Activated naive CD8-positive, alpha-beta T cell treated with anti-CD3 and anti-CD28 coated beads, Interleukin-2, amount 10 ng/mL, durations not matched to agents 7 days and 5 days (primary cell): ENCODE results near the gene PPBP. TPM values are rescaled to one million over a fixed set of nuclear protein-coding genes. Genes with fewer than 3 reads are reported as not detected.

Experiments
- ATAC-seq: fragments of 150-1000 bp; cut with Tn5 transposase; one replicate; pipeline ENCODE4 v1.10.0; 2021; ENCODE audit warnings: low read depth, moderate library complexity
- POLR2A ChIA-PET: fragments of 350-600 bp; sonication (Branson Sonifier 250); formaldehyde crosslinking; loops from one replicate; lab custom pipeline; 2021; ENCODE audit warnings: antibody characterized with exemption; lab: Charles Lee
- DNase-seq: peaks from one replicate; pipeline ENCODE4 v3.0.0; 2021
- H3K27ac Mint-ChIP-seq: one replicate; pipeline ENCODE4 v1.8.0; 2022; ENCODE audit warnings: mild to moderate bottlenecking, mixed read lengths
- H3K27me3 Mint-ChIP-seq: one replicate; pipeline ENCODE4 v1.8.0; 2022; ENCODE audit warnings: mild to moderate bottlenecking, moderate library complexity, mixed read lengths
- H3K36me3 Mint-ChIP-seq: one replicate; pipeline ENCODE4 v1.8.0; 2021; ENCODE audit warnings: mild to moderate bottlenecking, mixed read lengths
- H3K4me1 Mint-ChIP-seq: one replicate; pipeline ENCODE4 v1.8.0; 2021; ENCODE audit warnings: mixed read lengths
- H3K4me3 Mint-ChIP-seq: one replicate; pipeline ENCODE4 v1.8.0; 2022; ENCODE audit warnings: mild to moderate bottlenecking, moderate library complexity, mixed read lengths
- H3K9me3 Mint-ChIP-seq: one replicate; pipeline ENCODE4 v1.8.0; 2021; ENCODE audit warnings: mixed read lengths
- total RNA-seq, 2 experiments: library from RNA; stranded (reverse); gene quantifications; one replicate each; pipeline ENCODE4 v1.2.3, GENCODE V29; 2021

PPBP gene
- total RNA-seq, 2 experiments from 2014 or later = not detected

DNA sequence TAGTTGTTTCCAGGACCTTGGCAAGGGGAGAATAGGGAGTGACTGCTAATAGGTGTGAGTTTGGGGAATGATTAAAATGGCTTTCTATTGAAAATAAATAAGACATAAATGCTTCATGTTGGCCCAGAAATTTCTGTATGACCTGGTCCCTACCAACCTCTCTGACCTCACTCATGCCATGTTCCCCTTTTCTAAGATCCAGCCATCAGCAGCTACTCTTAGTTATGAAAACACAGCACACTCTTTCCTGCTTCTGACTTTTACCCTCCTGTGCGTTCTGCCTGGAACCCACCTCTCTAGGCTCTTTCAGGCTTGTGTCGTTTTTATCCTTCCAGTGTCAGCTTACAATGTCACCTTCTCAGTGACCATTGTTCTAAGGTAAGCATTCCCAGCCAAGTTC is 25.3 kb upstream of the PPBP start:
- POLR2A ChIA-PET = no interaction called here
- no peak for ATAC-seq
- Mint-ChIP-seq H3K9me3 (peaks cover 4% of the 10 kb centered on the region), H3K4me1 (peaks cover 9% of the 10 kb centered on the region), H3K4me3 (no peak overlapping the region), H3K27ac (no peak overlapping the region), H3K27me3 (no peaks in the 10 kb centered on the region), H3K36me3 (no peaks in the 10 kb centered on the region)
- DNase-seq = no peak

DNA sequence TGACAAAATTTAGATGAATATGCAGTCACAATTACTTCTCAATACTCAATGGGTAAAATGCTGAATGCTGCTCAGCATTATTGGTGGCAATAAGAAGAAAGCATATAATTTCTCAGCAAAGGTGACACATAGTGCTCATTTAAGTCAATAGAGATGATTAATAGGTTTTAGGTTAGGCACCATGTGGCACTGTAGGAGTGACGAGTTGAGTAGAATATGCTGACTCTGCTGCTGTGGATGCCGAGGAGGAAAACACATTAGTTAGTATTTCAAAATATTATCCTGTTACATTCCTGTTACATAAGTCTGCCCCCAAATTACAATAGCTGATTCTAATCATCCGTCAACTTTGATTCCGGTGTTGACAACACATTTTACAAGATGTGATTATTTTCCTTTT is 24.1 kb upstream of the PPBP start:
- POLR2A ChIA-PET = no interaction called here
- DNase-seq (no peak), ATAC-seq (no peak)
- Mint-ChIP-seq H3K27me3 (no peaks in the 10 kb centered on the region), H3K36me3 (no peaks in the 10 kb centered on the region), H3K9me3 (peaks cover 4% of the 10 kb centered on the region), H3K4me1 (peaks cover 9% of the 10 kb centered on the region), H3K4me3 (no peak overlapping the region), H3K27ac (no peak overlapping the region)

DNA sequence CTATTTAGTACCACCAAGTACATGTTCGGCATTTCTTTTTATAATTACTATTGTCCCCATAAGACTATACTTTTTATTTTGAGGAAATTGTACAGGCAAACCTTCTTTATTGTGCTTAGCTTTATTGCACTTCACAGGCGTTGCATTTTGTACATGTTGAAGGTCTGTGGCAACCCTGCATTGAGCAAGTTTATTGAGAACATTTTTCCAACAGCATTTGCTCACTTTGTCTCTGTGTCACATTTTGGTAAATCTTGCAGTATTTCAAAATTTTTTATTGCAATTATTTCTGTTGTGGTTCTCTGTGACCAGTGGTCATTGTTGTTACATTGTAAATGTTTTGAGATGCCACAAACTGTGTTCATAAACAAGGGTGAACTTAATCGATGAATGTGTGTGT is 21.3 kb upstream of the PPBP start:
- Mint-ChIP-seq H3K9me3 (peaks cover 4% of the 10 kb centered on the region), H3K27ac (no peak overlapping the region), H3K4me3 (no peak overlapping the region), H3K27me3 (peaks cover 3% of the 10 kb centered on the region), H3K4me1 (no peaks in the 10 kb centered on the region), H3K36me3 (no peaks in the 10 kb centered on the region)
- ATAC-seq = no peak
- DNase-seq = no peak
- POLR2A ChIA-PET = no interaction called here

DNA sequence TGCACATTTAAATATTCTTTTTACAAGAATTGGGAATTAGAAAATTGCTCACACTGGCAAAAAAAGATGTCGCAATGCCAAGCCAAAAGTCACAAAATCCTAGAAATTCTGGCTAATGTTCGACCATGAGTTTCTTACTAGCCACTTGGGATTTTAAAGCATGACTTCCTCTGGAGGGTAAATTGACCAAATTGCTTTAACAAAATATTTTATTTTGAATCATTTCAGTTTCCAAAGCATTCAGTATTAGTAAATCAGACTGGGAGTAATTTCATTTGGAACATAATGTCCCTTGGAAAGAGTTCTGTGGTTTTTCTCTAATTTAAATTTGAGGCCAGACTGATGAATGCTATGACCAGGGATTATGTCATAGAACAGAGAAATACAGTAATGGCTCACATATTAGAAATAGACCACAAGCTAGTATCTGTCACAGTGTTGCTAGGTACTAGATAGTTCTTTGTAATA is 18.1 kb upstream of the PPBP start:
- peaks cover 5% of the 10 kb centered on the region for H3K27me3 Mint-ChIP-seq
- no peak overlapping the region for H3K27ac Mint-ChIP-seq
- peaks cover 1% of the 10 kb centered on the region for H3K9me3 Mint-ChIP-seq
- H3K36me3 Mint-ChIP-seq = no peaks in the 10 kb centered on the region
- no peak for DNase-seq
- no peak for ATAC-seq
- POLR2A ChIA-PET = no interaction called here
- H3K4me1 Mint-ChIP-seq = no peaks in the 10 kb centered on the region
- no peak overlapping the region for H3K4me3 Mint-ChIP-seq

DNA sequence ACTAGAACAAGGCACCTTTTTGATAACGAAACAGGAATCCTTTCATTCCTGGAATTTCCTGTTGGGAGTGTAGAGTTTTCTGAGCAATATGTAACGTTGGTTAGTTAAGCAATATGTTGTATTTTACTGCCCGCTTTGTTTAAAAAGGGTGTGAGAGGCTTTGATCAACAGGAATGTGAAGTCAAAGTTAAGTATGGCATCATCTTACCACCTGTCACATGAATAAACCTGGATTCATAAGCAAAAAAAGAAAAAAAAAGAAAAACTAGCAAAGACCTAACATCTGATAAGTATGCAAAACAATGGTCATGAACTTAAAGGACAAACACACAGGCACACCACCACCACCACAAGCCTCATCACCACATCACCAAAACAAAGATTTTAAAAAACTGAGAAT is 17.5 kb upstream of the PPBP start:
- Mint-ChIP-seq H3K36me3 (no peaks in the 10 kb centered on the region), H3K4me3 (no peak overlapping the region), H3K27me3 (peaks cover 5% of the 10 kb centered on the region), H3K4me1 (no peaks in the 10 kb centered on the region), H3K9me3 (peaks cover 1% of the 10 kb centered on the region), H3K27ac (no peak overlapping the region)
- DNase-seq (no peak), ATAC-seq (no peak)
- POLR2A ChIA-PET = no interaction called here

DNA sequence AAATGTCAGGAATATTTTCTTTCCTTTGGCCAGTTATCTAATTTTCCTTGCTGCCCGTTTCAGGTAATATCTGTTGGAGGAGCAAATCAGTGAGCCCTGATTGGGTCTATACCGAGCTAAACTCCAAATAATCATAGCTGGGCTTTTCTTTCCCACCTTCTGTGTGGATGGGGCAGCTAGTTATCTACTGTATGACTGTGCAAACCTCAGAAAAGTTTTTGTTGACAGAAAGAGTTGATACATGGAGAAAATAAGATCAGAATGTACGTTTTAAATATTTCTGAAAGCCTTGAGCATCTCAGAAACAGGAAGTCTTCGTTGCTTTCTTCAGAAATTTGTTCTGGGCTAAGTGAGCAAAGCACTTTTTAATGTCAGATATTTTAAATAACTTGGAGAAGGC is 16.7 kb upstream of the PPBP start:
- Mint-ChIP-seq H3K4me1 (no peaks in the 10 kb centered on the region), H3K27me3 (peaks cover 5% of the 10 kb centered on the region), H3K9me3 (peaks cover 1% of the 10 kb centered on the region), H3K36me3 (no peaks in the 10 kb centered on the region), H3K4me3 (no peak overlapping the region), H3K27ac (no peak overlapping the region)
- no peak for ATAC-seq
- DNase-seq = no peak
- POLR2A ChIA-PET = no interaction called here

DNA sequence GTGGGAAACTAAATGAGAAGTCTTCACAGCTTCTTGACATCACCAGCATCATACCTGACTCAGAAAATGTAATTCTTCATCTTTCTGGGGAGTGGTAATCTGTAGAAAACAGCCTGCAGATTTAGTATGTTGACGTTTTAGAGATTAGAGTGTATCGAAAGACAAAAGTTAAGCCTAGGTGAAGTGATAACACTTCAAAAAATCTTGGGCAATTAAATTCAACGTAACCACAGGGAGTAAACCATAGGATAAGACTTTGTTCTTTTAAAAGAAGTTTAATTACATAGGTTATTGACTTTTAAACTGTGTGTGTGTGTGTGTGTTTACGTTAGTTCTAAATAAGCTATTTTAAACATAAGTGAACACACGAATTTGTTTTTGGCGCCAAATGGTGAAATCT is 12.3 kb upstream of the PPBP start:
- POLR2A ChIA-PET = no interaction called here
- DNase-seq = no peak
- peaks cover 17% of the 10 kb centered on the region for H3K27me3 Mint-ChIP-seq
- H3K9me3 Mint-ChIP-seq = peaks cover 1% of the 10 kb centered on the region
- H3K4me3 Mint-ChIP-seq = no peak overlapping the region
- no peak for ATAC-seq
- H3K27ac Mint-ChIP-seq = no peak overlapping the region
- H3K36me3 Mint-ChIP-seq = no peaks in the 10 kb centered on the region
- no peaks in the 10 kb centered on the region for H3K4me1 Mint-ChIP-seq

DNA sequence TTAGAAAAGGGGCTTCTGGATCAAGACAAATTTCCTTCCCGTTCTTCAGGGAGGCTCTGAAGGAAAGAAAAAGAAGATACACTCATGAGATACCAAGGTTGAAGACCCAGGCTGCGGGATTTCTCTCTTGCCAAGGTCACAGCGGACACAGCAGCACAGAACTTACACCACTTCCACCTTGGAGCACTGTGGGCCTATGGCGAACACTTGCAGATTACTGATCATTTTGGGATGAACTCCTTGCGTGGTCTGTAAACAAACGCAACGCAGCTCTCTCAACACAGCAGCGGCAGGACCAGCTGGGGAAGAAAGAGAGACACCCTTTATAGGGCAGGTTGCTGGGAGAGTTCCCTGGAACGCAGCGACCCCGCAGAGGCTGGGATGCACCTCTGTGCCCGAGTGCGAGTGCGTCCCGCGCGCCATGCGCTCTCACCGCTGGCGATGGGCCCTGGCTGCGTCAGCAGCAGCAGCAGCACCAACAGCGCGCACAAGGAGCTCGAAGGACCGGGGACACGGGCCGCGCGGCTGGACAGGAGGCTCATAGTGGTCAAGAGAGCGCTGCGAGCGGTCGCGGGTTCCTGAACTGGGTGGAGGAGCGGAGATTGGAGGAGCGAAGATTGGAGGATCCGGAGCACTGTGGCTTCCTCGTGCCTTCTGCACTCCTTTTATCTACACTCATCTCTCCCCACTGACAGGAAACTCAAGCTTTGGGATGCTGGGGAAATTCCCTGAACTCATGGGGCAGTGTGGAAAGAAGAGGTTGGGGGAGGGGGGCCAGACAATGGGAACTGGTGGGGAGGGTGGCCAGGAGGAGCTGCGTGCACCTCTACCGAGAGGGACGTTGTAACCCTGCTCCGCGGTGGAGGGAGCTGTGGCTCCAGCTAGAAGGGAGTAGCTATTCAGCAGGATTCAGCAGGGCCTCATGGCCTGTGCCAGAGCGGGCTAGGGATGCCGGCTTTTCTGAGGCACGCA is 10.3 kb upstream of the PPBP start, which contains the start of gene CXCL5:
Gene CXCL5, minus strand, starts transcription at position 638 of the 972 bp plus-strand sequence. Its CDS starts 96 bp downstream, at position 542.
- POLR2A ChIA-PET = no interaction called here
- Mint-ChIP-seq H3K4me3 (no peak within 1 kb of the TSS), H3K27me3 (peaks cover 21% of the 10 kb centered on the region)

DNA sequence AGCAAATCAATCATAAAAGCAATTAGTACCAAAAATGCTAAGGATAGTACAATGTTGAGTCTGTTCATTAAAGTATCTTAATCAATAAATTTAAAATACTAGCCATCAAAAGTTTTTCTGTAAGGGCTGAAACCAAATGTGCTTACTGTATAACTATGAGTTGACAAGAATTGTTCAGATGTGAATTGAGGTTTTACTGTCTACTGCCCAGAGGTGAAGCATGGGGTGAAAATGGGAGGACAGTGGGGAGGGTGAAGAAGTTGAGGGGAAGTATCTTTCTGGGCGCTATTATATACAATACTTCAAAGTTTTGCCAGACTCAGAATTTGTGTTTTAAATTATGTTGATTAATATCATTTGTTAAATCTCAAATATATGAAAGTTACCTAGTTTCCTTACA is 4.1 kb upstream of the PPBP start:
- H3K27me3 Mint-ChIP-seq = peaks cover 9% of the 10 kb centered on the region
- POLR2A ChIA-PET = no interaction called here
- no peak overlapping the region for H3K4me3 Mint-ChIP-seq
- no peaks in the 10 kb centered on the region for H3K9me3 Mint-ChIP-seq
- no peaks in the 10 kb centered on the region for H3K36me3 Mint-ChIP-seq
- H3K27ac Mint-ChIP-seq = no peak overlapping the region
- no peaks in the 10 kb centered on the region for H3K4me1 Mint-ChIP-seq
- DNase-seq (no peak), ATAC-seq (no peak)

More for the DNA sequence above, 10.3 kb upstream of the PPBP start, which contains the start of gene CXCL5:
- Mint-ChIP-seq H3K27ac (no peak within 1 kb of the TSS), H3K36me3 (no peaks in the 10 kb centered on the region), H3K4me1 (no peaks in the 10 kb centered on the region), H3K9me3 (peaks cover 1% of the 10 kb centered on the region)
- ATAC-seq = no peak
- DNase-seq = no peak

DNA sequence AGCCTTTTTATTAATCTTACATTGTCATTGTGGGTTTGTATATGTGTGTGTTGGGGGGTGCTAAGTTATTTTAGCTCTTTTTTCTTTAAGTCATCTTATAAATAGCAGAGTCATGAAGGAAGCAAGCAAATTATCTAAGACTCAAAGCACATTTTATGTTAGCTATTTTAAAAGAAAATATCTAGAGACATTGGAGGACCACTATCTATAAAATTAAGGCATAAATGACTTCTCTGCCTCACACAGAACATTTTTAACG is 3.7 kb upstream of the PPBP start:
- no peaks in the 10 kb centered on the region for H3K36me3 Mint-ChIP-seq
- DNase-seq (no peak), ATAC-seq (no peak)
- H3K4me3 Mint-ChIP-seq = no peak overlapping the region
- H3K27me3 Mint-ChIP-seq = peaks cover 9% of the 10 kb centered on the region
- H3K9me3 Mint-ChIP-seq = no peaks in the 10 kb centered on the region
- POLR2A ChIA-PET = no interaction called here
- no peak overlapping the region for H3K27ac Mint-ChIP-seq
- H3K4me1 Mint-ChIP-seq = no peaks in the 10 kb centered on the region

DNA sequence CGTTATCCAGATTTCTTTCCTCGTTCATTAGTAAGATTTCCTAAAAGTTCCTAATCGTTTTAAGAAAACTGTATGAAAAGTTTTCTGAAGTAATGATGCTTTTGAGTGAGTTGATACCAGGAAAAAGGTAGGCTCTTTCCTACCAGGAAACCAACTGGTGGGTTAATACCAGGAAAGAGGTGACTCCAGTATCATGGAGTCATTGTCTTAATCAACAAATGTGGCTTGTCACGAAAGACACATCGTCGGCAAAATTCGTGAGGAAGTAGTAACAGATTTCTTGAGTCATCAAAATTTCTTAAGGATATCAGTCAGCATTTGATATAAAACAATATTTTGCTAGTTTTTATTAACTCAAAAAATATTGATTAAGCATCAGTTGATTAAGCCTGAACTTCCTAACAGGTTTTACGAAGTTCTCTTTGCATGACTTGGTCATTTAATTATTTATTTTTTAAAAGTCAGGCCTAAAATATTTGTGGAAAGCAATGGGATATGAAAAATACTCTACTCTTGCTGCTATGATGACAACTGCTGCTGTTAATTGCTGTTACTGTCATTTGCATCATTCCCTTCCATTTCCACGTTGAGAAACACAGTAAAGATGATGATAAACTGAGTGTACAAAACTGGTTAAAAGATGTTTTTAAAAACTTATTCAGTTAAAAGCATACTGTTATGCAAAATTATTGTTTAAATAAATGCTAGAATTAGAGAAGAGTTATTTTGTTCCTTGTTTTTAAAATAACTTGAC is 3.2 kb upstream of the PPBP start:
- POLR2A ChIA-PET = no interaction called here
- Mint-ChIP-seq H3K36me3 (no peaks in the 10 kb centered on the region), H3K9me3 (no peaks in the 10 kb centered on the region), H3K27me3 (peaks cover 9% of the 10 kb centered on the region), H3K4me3 (no peak overlapping the region), H3K4me1 (no peaks in the 10 kb centered on the region), H3K27ac (no peak overlapping the region)
- no peak for DNase-seq
- no peak for ATAC-seq

DNA sequence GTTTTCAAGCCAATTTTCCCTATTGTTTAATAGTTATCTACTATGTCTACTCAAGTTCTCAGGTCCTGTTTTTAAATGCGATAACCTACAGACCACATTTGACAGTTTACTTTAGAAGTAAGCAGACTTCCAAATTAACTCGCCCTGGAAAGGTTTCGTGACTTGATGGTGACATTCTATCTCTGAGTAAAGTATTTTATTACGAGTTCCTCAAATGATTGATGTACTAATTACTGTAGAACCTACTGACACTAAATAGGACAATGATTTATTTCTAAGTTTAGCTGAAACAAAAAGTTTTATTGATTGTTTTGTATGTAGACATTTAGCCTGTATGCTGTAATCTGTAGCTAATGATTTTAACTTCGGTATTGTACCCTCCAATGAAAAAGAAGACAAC is 1.9 kb upstream of the PPBP start:
- H3K4me1 Mint-ChIP-seq = no peaks in the 10 kb centered on the region
- ATAC-seq = no peak
- no peak overlapping the region for H3K4me3 Mint-ChIP-seq
- DNase-seq = no peak
- no peak overlapping the region for H3K27ac Mint-ChIP-seq
- POLR2A ChIA-PET = no interaction called here
- peaks cover 2% of the 10 kb centered on the region for H3K27me3 Mint-ChIP-seq
- no peaks in the 10 kb centered on the region for H3K9me3 Mint-ChIP-seq
- H3K36me3 Mint-ChIP-seq = no peaks in the 10 kb centered on the region

DNA sequence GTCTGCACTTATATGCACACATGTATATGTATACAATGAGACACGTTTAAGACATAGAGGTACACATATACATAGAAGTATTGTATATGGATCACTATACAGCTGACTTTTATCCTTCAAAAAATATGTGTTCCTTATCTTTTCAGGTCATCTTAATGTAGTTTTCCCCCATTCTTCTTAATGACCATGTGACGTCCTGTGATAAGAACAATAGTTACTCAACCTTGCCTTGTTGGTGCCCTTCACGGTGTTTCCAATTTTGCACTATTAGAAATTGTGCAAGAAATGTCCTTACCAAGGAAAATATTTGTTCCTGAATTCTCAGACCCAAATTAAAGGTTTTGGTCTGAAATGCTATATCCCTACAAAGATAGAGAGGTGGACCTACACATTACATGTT is 1.0 kb upstream of the PPBP start:
- H3K36me3 Mint-ChIP-seq = no peaks in the 10 kb centered on the region
- H3K27me3 Mint-ChIP-seq = peaks cover 2% of the 10 kb centered on the region
- no peaks in the 10 kb centered on the region for H3K9me3 Mint-ChIP-seq
- no peak overlapping the region for H3K4me3 Mint-ChIP-seq
- H3K4me1 Mint-ChIP-seq = no peaks in the 10 kb centered on the region
- no peak for DNase-seq
- no peak for ATAC-seq
- H3K27ac Mint-ChIP-seq = no peak overlapping the region
- POLR2A ChIA-PET = no interaction called here

DNA sequence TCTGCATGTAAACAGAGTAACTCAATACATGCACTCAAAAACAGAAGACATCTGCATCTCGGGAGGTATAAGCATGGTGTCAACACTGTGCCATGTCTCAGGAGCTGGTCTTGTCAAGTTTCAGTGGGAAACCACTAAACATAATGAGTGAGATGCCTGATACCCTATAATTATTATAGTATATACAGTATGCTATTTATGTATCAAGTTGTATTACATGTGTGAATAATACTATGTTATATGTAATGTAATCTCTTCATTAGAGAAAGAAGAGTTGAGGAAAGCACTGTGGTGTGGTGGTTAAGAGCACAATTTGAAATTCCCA is 2.5 kb downstream of the PPBP start:
- H3K27me3 Mint-ChIP-seq = peaks cover 5% of the 10 kb centered on the region
- no peaks in the 10 kb centered on the region for H3K4me1 Mint-ChIP-seq
- ATAC-seq (no peak), DNase-seq (no peak)
- no peaks in the 10 kb centered on the region for H3K9me3 Mint-ChIP-seq
- POLR2A ChIA-PET = no interaction called here
- H3K4me3 Mint-ChIP-seq = no peak overlapping the region
- H3K27ac Mint-ChIP-seq = no peak overlapping the region
- H3K36me3 Mint-ChIP-seq = no peaks in the 10 kb centered on the region
